HG03565 (cell line): ENCODE measurements around the gene TEAD3.
"Not testable (repeated sequence)": the region's sequence is repeated elsewhere in the genome, so short reads cannot be mapped to it uniquely, and the experiment has no call there.

Experiments
- ATAC-seq: cut with Tn5 transposase; IDR thresholded peaks from one replicate; pipeline ENCODE4 v1.9.1; 2021; ENCODE audit warnings: mild to moderate bottlenecking, moderate library complexity; ENCODE audit not compliant: unreplicated experiment

The TEAD3 gene

GRCh38 chr6:35496841-35497570, at the start of gene TEAD3:
TEAD3 (minus strand) TSS chr6:35497079.
- ATAC-seq: no peak

- ATAC-seq: no peak
These were observed 48.0 kb upstream of the TEAD3 start for GRCh38 chr6:35544769-35545361.

- ATAC-seq: no peak
These were observed 46.7 kb upstream of the TEAD3 start for GRCh38 chr6:35543459-35544193.

- ATAC-seq: no peak
These were observed 45.0 kb upstream of the TEAD3 start for GRCh38 chr6:35541836-35542235.

- ATAC-seq: no peak
These were observed 42.3 kb upstream of the TEAD3 start for GRCh38 chr6:35539223-35539622.

GRCh38 chr6:35535847-35536246, 39.0 kb upstream of the TEAD3 start:
- ATAC-seq: not testable (repeated sequence)

- no peak for ATAC-seq
These were observed 37.7 kb upstream of the TEAD3 start for GRCh38 chr6:35534407-35535170.

- ATAC-seq: no peak
These were observed 37.1 kb upstream of the TEAD3 start for GRCh38 chr6:35533981-35534380.

- ATAC-seq: no peak
These were observed 35.2 kb upstream of the TEAD3 start for GRCh38 chr6:35532126-35532525.

- ATAC-seq: no peak
These were observed 27.6 kb upstream of the TEAD3 start for GRCh38 chr6:35524380-35525020.

GRCh38 chr6:35522660-35523658, 26.1 kb upstream of the TEAD3 start:
- no peak for ATAC-seq

GRCh38 chr6:35522151-35522550, 25.3 kb upstream of the TEAD3 start:
- ATAC-seq: no peak

GRCh38 chr6:35521235-35521634, 24.4 kb upstream of the TEAD3 start:
- no peak for ATAC-seq

GRCh38 chr6:35519313-35520015, 22.6 kb upstream of the TEAD3 start:
- no peak for ATAC-seq

GRCh38 chr6:35518566-35519312, 21.9 kb upstream of the TEAD3 start:
- ATAC-seq: no peak

- ATAC-seq: not testable (repeated sequence)
These were observed 21.1 kb upstream of the TEAD3 start for GRCh38 chr6:35517978-35518377.

- no peak for ATAC-seq
These were observed 19.8 kb upstream of the TEAD3 start for GRCh38 chr6:35516712-35517111.

- not testable (repeated sequence) for ATAC-seq
These were observed 19.1 kb upstream of the TEAD3 start for GRCh38 chr6:35515939-35516338.
